GM23248 (cell line): ENCODE data around the gene KCNQ5.

Experiments used
- EZH2 ChIP-seq: fragments of 200-600 bp; sonication (generic); IDR thresholded peaks from 2 replicates; pipeline ENCODE4 v1.6.1; 2018; ENCODE audit warnings: antibody characterized with exemption, mild to moderate bottlenecking; ENCODE audit not compliant: insufficient read depth, poor library complexity, severe bottlenecking
- EZH2phosphoT487 ChIP-seq: fragments of 200-600 bp; sonication (generic); IDR thresholded peaks from 2 replicates; pipeline ENCODE4 v1.6.1; 2018; ENCODE audit warnings: antibody characterized with exemption, moderate library complexity, mild to moderate bottlenecking, low read depth; ENCODE audit not compliant: insufficient read depth

DNA sequence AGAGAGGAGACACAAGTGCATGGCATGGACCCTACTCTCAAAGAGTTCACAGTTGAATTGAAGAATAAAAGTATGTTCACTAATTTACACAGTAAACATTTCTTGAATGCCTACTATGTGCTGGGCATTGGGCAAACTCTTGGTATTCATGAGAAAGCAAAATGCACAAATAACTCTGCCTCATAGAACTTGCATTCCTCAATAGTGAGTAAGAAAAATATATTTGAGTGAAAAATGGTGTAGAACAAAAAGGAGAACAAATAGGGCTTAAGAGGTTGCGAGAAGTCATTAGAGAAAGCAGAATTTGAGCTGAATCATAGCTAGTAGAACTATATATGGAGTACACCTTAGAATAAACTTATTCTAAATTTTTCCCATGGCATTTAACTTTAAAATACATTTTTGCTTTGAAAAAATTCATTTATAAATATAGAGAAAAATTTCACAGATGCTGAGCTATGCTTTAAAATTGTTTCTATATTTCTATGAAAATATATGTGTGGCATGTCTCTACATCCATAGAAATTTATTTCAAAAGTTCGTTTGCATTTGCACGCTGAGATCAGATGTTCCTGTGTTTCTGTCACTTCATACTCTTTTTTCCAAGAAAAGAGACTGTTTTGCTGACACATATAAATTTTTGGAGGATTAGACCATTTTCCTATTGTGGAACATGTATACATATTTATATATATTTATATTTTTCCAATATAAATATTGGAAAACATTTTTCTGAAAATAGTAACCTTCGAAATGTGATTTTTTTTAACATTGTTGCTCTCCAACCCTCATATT is 236.1 kb downstream of the KCNQ5 start:
- no peak for TF ChIP-seq EZH2
- TF ChIP-seq EZH2phosphoT487, result no peak
